ENCODE results near the gene TRIM56. TPM values are rescaled to one million over a fixed set of nuclear protein-coding genes. Genes with fewer than 3 reads are reported as not detected.
A peak's percentile ranks its signal among the peaks of the same experiment; 100 is the strongest.

TRIM56 gene
- total and polyA plus RNA-seq, 9 of the 15 experiments (the other 6 are each of a cell fraction or from before 2014, with no cell fraction given), result 2.0 to 29.7 (median 11.6) TPM

GRCh38 chr7:101094791-101095375 lies 9.6 kb downstream of the TRIM56 start (continued):
- TF ChIP-seq ZKSCAN1 (IDR thresholded peaks at IDR 0.05; ENCODE audit: low read depth, low read length) (peak; percentile 52; the same call in 1 of the 2 replicates), MITF (IDR thresholded peaks at IDR 0.05) (no peak; the same call in 1 of the 2 replicates), EWSR1 (IDR thresholded peaks at IDR 0.05; ENCODE audit: borderline replicate concordance, low read depth, partially characterized antibody) (no peak), ETV6 (IDR thresholded peaks at IDR 0.05; ENCODE audit: borderline replicate concordance in 1 of 2, low read depth in 2 of 2, low read length in 1 of 2) (0 out of 4 replicates have a peak, but pooled peaks of 1 of the 2 experiments have one; percentile 12), ETV6 (CRISPR knock-in tag; IDR thresholded peaks at IDR 0.05; ENCODE audit: borderline replicate concordance) (no peak), SIN3B (IDR thresholded peaks at IDR 0.05; ENCODE audit: low read depth) (no peak), ZNF384 (IDR thresholded peaks at IDR 0.05; ENCODE audit: low read depth, low read length) (peak; percentile 99), SMARCB1 (IDR thresholded peaks at IDR 0.05; ENCODE audit: insufficient read length, low read depth) (no peak), VEZF1 (CRISPR knock-in tag; IDR thresholded peaks at IDR 0.05) (peak; percentile 46; the same call in 1 of the 2 replicates), SUPT5H (IDR thresholded peaks at IDR 0.05) (no peak; the same call in 1 of the 2 replicates), POLR2H (tag; IDR thresholded peaks at IDR 0.05; ENCODE audit: low read depth) (0 out of 2 replicates have a peak, but pooled peaks have one; percentile 18), BDP1 (IDR thresholded peaks at IDR 0.05; ENCODE audit: insufficient read depth, insufficient read length) (no peak), CXXC5 (CRISPR knock-in tag; IDR thresholded peaks at IDR 0.05) (peak; percentile 81), BCL6 (CRISPR knock-in tag; IDR thresholded peaks at IDR 0.05) (no peak), SMC3 (conservative IDR thresholded peaks at IDR 0.05; ENCODE audit: insufficient read depth, low read depth, low read length) (no peak; the same call in 1 of the 2 replicates), NKRF (IDR thresholded peaks at IDR 0.05; ENCODE audit: borderline replicate concordance) (0 out of 2 replicates have a peak, but pooled peaks have one; percentile 15), ARID1B (IDR thresholded peaks at IDR 0.05) (peak; percentile 43; the same call in 1 of the 2 replicates), TCF3 (CRISPR knock-in tag; IDR thresholded peaks at IDR 0.05) (peak; percentile 34; the same call in 1 of the 2 replicates), KLF6 (CRISPR knock-in tag; IDR thresholded peaks at IDR 0.05; ENCODE audit: borderline replicate concordance) (no peak), HNRNPH1 (optimal IDR thresholded peaks at IDR 0.05; ENCODE audit: low read depth, low read length) (no peak), ADNP (tag; IDR thresholded peaks at IDR 0.05) (peak; percentile 89; the same call in 1 of the 2 replicates), JUN (IDR thresholded peaks at IDR 0.05; ENCODE audit: borderline replicate concordance, low read depth, low read length) (0 out of 2 replicates have a peak, but pooled peaks have one; percentile 12), JUN (CRISPR knock-in tag; IDR thresholded peaks at IDR 0.05; ENCODE audit: borderline replicate concordance) (no peak), ZNF444 (CRISPR knock-in tag; IDR thresholded peaks at IDR 0.05) (no peak), LARP7 (IDR thresholded peaks at IDR 0.05) (no peak), KDM1A (IDR thresholded peaks at IDR 0.05) (peak; percentile 64 to 86)

Data from K562 (cell line).